ENCODE results near the gene RELA. TPM values are rescaled to one million over a fixed set of nuclear protein-coding genes. Genes with fewer than 3 reads are reported as not detected.
A peak's percentile ranks its signal among the peaks of the same experiment; 100 is the strongest.
"Not testable (repeated sequence)": the region's sequence is repeated elsewhere in the genome, so short reads cannot be mapped to it uniquely, and the experiment has no call there.

Gene RELA
- total RNA-seq, 4 donors from 2014 or later, result 37.8 to 72.7 (median 46.8) TPM

DNA sequence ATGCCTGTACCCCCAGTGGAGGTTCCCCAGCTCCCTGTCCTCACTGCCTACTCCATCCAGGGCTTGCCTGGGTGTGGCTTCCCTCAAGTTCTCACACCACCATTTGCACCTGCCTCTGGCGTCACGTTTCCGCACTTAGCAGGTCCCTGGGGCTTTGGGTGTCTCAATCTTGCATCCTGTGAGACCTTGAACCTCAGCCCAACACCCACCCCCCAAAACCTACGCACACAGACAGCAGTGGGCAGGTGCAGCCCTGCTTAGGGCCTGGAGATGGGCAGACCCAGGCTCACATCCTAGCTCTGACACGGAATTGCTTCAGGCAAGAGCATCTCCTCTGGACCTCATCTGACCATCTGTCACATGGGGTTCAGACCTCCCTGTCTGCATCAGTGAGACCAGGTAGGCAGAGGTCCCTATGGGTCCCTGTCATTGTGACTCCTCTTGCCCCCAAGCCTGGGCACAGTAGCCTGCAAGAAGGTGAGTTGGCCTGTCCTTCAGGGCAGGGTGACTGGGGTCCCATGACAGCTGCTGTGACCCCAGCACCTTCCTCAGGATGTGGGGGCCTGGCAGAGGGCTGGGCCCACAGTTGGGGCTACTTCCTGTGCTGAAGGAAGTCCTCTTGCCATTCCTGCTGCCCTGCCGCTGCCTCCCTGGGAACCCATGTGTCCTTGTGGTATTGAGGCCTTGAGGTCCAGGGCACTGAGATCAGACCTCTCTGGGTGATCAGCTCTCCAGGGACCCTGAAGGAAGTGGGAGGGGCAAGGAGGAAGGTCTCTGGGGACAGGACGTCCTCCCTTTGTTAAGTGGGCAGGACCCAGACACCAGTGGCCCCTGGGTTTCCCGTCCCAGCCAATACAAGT is 22.9 kb downstream of the RELA start:
- ATAC-seq (ENCODE audit: low FRiP score) (no peak), DNase-seq (ENCODE audit: low spot score) (no peak)
- TF ChIP-seq, protein P1, sequence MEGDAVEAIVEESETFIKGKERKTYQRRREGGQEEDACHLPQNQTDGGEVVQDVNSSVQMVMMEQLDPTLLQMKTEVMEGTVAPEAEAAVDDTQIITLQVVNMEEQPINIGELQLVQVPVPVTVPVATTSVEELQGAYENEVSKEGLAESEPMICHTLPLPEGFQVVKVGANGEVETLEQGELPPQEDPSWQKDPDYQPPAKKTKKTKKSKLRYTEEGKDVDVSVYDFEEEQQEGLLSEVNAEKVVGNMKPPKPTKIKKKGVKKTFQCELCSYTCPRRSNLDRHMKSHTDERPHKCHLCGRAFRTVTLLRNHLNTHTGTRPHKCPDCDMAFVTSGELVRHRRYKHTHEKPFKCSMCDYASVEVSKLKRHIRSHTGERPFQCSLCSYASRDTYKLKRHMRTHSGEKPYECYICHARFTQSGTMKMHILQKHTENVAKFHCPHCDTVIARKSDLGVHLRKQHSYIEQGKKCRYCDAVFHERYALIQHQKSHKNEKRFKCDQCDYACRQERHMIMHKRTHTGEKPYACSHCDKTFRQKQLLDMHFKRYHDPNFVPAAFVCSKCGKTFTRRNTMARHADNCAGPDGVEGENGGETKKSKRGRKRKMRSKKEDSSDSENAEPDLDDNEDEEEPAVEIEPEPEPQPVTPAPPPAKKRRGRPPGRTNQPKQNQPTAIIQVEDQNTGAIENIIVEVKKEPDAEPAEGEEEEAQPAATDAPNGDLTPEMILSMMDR (IDR thresholded peaks at IDR 0.05), result no peak

DNA sequence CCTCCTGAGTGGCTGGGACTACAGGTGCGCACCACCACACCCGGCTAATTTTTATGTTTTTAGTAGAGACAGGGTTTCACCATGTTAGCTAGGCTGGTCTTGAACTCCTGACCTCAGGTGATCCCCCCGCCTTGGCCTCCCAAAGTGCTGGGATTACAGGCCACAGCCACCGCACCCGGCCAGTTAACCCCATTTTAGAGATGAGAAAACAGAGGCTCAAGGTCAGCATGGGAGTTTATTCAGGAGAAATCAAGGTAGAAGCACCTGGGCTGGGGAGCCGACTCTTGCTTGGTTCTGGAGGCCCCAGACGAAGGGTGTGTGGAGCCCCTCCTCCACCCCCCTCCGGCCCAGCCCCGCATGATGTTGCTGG is 23.5 kb downstream of the RELA start:
- DNase-seq (ENCODE audit: low spot score); ATAC-seq (ENCODE audit: low FRiP score): not testable (repeated sequence)

DNA sequence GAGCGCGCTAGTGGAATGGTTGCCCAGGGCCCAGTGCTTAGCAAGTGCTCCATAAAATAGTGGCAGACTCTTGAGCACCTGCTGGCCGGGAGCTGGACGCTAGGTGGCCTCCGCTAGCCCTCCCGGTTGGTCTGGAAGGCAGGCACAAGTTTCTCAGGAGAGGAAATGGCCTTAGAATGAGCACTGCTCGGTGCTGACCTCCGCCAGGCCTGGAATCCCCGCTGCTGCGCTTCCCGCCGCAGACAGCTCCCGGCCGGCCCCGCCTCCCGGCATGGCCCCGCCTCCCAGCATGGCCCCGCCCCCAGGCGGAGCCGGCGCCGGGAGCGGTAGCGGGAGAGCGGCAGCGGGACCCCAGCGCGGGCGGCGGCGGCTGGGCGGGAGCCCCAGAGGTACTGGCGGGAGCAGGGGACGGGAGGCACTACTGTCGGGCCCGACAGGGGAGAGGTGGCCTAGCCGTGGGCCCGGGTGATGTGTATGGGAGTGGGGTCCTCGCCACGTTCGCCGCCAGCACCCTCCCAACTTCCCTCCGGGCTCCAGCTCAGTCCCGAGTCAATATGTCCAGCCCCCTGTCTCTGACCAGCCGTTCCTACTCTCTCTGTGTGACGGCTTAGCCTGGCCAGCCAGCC is 24.8 kb downstream of the RELA start, which contains the start of gene SIPA1:
SIPA1 (plus strand) TSS at position 308 of the 626 bp plus-strand sequence. CDS start 2,821 bp downstream, outside the sequence.
- ATAC-seq (ENCODE audit: low FRiP score) (peak; percentile 81), DNase-seq (ENCODE audit: low spot score) (no peak)
- TF ChIP-seq, protein P1 (IDR thresholded peaks at IDR 0.05), result no peak

DNA sequence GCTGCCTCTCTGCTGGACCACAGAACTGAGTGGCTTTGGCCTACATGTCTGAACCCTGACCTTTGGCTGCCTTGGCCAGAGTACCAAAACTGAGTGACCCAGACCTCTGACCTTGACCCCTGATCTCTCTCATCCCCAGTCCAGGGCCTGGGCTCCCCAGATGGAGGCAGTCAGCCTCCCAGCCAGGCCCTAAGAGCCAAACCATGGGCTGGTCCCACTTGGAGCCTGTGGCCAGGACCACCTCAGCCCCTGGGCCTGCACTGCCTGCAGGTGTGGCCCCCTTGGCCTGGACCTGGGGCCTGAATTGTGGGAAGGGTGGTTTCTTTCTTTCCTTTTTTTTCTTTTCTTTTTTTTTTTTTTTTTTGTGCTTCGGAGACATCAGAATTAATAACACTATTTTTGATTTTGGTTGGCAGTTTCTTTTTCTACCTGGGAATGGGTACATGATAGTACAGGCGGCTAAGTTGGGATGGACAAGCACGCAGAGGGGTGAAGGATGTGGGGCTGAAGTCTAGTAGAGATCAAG is 25.6 kb downstream of the RELA start:
- ATAC-seq (ENCODE audit: low FRiP score), result no peak
- TF ChIP-seq, protein P1 (IDR thresholded peaks at IDR 0.05), result no peak
- no peak for DNase-seq (ENCODE audit: low spot score)

DNA sequence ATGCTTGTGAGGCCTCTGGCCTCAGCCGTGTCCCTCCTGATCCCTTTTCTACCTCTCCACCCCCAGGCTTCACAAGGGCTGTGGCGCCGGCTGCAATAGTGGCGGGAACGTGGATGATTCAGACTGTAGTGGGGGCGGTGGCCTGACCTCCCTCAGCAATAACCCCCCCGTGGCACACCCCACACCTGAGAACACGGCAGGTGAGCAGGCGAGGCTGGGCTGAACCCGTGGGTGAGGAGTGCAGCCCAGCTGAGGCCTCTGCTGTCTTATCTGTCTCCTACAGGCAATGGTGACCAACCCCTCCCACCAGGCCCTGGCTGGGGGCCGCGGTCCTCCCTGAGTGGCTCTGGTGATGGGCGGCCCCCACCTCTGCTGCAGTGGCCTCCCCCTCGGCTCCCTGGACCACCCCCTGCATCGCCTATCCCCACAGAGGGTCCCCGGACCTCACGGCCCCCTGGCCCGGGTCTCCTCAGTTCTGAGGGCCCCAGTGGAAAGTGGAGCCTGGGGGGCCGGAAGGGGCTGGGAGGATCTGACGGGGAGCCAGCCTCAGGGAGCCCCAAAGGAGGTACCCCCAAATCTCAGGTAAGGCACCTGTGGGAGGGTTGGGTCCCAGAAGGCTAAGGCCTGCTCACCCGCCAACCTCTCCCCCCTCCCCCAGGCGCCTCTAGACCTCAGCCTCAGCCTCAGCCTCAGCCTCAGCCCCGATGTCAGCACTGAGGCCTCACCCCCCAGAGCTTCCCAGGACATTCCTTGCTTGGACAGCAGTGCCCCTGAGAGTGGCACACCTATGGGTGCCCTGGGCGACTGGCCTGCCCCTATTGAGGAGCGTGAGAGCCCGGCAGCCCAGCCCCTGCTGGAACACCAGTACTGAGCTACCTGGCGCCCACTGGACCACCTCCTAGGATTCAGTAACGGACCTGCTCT is 26.3 kb downstream of the RELA start:
- ATAC-seq (ENCODE audit: low FRiP score) (no peak), DNase-seq (ENCODE audit: low spot score) (no peak)
- TF ChIP-seq, protein P1 (IDR thresholded peaks at IDR 0.05), result no peak

DNA sequence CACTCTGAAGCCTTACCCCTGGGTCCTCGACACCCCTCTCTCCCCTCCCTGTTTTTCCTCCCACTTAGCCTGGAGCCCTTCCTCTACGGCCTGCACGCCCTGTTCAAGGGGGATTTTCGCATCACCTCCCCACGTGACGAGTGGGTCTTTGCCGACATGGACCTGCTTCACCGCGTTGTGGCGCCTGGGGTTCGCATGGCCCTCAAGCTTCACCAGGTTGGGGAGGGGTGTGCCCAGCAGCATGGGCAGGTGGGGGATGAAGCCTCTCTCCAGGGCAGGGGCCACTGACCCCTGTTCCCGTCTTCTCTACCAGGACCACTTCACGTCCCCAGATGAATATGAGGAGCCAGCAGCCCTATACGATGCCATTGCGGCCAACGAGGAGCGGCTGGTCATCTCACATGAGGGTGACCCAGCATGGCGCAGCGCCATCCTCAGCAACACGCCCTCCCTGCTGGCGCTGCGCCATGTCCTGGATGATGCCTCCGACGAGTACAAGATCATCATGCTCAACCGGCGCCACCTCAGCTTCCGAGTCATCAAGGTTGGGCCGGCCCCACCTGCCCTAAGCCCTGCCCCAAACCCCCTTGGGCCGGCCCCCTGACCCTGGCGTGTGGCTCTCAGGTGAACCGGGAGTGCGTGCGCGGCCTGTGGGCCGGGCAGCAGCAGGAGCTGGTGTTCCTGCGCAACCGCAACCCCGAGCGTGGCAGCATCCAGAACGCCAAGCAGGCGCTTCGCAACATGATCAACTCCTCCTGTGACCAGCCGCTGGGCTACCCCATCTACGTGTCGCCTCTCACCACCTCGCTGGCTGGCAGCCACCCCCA is 27.6 kb downstream of the RELA start:
- DNase-seq (ENCODE audit: low spot score) (no peak), ATAC-seq (ENCODE audit: low FRiP score) (no peak)
- TF ChIP-seq, protein P1 (IDR thresholded peaks at IDR 0.05), result no peak
